ENCODE data around the gene CCDC6. TPM values are rescaled to one million over a fixed set of nuclear protein-coding genes. Genes with fewer than 3 reads are reported as not detected.

Gene CCDC6
- total RNA-seq, 4 donors from 2014 or later = 78.5 to 101 (median 92.1) TPM

DNA sequence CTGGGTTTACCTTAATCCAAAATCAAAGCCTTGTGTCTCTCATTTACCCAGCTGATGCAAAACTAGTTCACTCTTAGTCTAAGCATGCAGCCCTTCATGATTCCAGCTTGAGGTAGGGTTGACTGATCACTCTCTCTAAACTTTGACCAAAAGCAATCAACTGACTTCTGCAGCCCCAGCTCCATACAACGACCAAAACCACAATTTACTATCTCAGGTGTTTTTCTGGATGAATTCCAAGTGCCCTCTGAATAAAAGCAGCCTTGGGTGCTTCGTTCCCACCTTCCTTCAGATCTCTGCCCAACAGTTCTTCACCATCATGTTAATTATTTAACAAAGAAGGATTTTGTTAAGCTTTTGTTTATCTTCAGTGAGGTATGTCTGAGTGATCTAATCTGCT lies 62.6 kb downstream of the CCDC6 start:
- TF ChIP-seq POLR2A (IDR thresholded peaks at IDR 0.05) (no peak), POLR2AphosphoS5 (IDR thresholded peaks at IDR 0.05) (no peak), EP300 (IDR thresholded peaks at IDR 0.05) (no peak)
- TF ChIP-seq, protein P1, sequence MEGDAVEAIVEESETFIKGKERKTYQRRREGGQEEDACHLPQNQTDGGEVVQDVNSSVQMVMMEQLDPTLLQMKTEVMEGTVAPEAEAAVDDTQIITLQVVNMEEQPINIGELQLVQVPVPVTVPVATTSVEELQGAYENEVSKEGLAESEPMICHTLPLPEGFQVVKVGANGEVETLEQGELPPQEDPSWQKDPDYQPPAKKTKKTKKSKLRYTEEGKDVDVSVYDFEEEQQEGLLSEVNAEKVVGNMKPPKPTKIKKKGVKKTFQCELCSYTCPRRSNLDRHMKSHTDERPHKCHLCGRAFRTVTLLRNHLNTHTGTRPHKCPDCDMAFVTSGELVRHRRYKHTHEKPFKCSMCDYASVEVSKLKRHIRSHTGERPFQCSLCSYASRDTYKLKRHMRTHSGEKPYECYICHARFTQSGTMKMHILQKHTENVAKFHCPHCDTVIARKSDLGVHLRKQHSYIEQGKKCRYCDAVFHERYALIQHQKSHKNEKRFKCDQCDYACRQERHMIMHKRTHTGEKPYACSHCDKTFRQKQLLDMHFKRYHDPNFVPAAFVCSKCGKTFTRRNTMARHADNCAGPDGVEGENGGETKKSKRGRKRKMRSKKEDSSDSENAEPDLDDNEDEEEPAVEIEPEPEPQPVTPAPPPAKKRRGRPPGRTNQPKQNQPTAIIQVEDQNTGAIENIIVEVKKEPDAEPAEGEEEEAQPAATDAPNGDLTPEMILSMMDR (IDR thresholded peaks at IDR 0.05) = no peak
- peaks cover 34% of the 10 kb centered on the region for H3K36me3 ChIP-seq

DNA sequence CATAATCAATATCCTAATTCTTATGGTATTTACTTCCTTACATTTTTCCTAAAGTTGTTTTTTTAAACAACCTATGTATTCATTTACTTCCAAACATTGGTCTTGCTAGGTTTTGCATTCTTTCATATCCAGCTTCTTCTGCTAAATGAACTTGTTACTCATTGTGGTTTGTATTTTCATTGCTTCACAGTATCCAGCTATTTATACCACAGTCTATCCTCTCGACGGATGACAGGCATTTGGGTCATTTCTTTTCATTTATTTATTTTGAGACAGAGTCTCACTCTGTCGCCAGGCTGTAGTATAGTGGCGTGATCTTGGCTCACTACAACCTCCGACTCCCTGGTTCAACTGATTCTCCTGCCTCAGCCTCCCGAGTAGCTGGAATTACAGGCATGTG lies 66.8 kb downstream of the CCDC6 start:
- TF ChIP-seq EP300 (IDR thresholded peaks at IDR 0.05) = no peak
- TF ChIP-seq POLR2A (IDR thresholded peaks at IDR 0.05) = no peak
- TF ChIP-seq POLR2AphosphoS5 (IDR thresholded peaks at IDR 0.05) = no peak
- TF ChIP-seq, protein P1 (IDR thresholded peaks at IDR 0.05) = no peak
- H3K9me3 ChIP-seq = no peaks in the 10 kb centered on the region
- peaks cover 10% of the 10 kb centered on the region for H3K4me1 ChIP-seq
- no peak for DNase-seq (ENCODE audit: low spot score in 2 of 2)
- H3K36me3 ChIP-seq = peaks cover 8% of the 10 kb centered on the region
- 76% methylated on average over 6 of the region's 6 CpGs for WGBS
- H3K27me3 ChIP-seq = no peaks in the 10 kb centered on the region
- no peak overlapping the region for H3K4me3 ChIP-seq
- no peak overlapping the region for H3K27ac ChIP-seq

More for the DNA sequence above, 62.6 kb downstream of the CCDC6 start:
- DNase-seq (ENCODE audit: low spot score in 2 of 2) = no peak
- WGBS = 69% methylated on average over 2 of the region's 2 CpGs
- no peaks in the 10 kb centered on the region for H3K27me3 ChIP-seq
- peaks cover 4% of the 10 kb centered on the region for H3K4me1 ChIP-seq
- H3K9me3 ChIP-seq = no peaks in the 10 kb centered on the region
- no peak overlapping the region for H3K27ac ChIP-seq
- no peak overlapping the region for H3K4me3 ChIP-seq

DNA sequence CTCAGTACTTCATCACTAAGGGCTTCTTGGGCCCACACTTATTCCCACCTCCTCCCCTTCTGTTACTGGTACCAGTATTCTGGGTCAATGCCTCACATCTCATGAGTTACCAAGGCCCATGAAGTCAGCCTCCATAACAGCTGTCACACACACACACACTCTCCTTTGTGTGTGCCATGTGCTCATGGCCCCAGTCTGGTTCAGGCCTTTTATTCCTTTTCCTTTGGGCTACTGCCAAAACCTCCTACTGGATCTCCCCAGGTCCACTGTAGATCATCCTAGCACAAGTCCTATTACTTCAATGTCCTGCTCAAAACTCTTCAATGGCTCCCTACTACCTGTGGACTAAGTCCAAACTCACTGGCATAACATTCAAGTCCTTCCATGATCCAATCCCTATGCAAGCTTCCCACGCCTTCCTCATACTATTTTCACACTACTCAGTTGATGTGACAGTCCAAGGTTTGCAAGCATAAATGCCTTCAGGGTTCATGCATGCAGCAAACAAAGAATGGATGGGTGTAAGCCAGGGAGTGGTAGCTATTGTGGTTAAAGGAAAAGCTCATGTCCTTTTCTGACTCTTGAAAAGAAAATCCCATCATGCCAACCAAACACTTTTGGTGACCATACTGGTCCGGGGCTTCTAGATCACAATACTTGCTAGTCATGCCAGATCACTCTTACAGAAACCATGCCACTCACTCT lies 68.1 kb downstream of the CCDC6 start:
- Histone ChIP-seq H3K27me3 (no peaks in the 10 kb centered on the region), H3K4me3 (no peak overlapping the region), H3K36me3 (peaks cover 8% of the 10 kb centered on the region), H3K9me3 (no peaks in the 10 kb centered on the region), H3K27ac (no peak overlapping the region), H3K4me1 (peaks cover 15% of the 10 kb centered on the region)
- 76% methylated on average over 2 of the region's 2 CpGs for WGBS
- no peak for DNase-seq (ENCODE audit: low spot score in 2 of 2)
- TF ChIP-seq, protein P1 (IDR thresholded peaks at IDR 0.05) = no peak
- no peak for TF ChIP-seq EP300 (IDR thresholded peaks at IDR 0.05)
- TF ChIP-seq POLR2A (IDR thresholded peaks at IDR 0.05) = no peak
- TF ChIP-seq POLR2AphosphoS5 (IDR thresholded peaks at IDR 0.05) = no peak

DNA sequence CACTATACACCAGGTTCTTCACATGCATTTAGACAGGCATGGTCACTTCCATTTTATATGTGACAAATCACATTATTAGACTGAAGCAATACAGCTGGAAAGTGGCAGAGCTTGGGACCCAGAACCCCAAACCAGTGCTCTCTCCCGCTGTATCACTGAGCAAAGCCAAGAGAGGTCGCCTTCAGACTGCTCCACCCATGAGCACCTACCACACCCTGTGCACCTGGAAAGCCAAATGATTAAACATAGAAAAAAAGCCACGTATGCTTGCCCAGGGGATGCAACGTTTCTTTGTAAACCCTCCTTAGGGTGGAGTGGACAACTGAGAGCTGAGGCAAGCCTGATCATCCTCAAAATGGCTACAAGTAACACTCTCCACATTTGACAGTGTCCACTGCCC lies 72.5 kb downstream of the CCDC6 start:
- no peak for DNase-seq (ENCODE audit: low spot score in 2 of 2)
- TF ChIP-seq, protein P1 (IDR thresholded peaks at IDR 0.05) = no peak
- TF ChIP-seq EP300 (IDR thresholded peaks at IDR 0.05) (no peak), POLR2A (IDR thresholded peaks at IDR 0.05) (no peak), POLR2AphosphoS5 (IDR thresholded peaks at IDR 0.05) (no peak)
- Histone ChIP-seq H3K27me3 (no peaks in the 10 kb centered on the region), H3K9me3 (no peaks in the 10 kb centered on the region), H3K4me3 (no peak overlapping the region), H3K36me3 (peaks cover 14% of the 10 kb centered on the region), H3K27ac (no peak overlapping the region), H3K4me1 (peaks cover 19% of the 10 kb centered on the region)
- 50% methylated on average over 4 of the region's 4 CpGs for WGBS

DNA sequence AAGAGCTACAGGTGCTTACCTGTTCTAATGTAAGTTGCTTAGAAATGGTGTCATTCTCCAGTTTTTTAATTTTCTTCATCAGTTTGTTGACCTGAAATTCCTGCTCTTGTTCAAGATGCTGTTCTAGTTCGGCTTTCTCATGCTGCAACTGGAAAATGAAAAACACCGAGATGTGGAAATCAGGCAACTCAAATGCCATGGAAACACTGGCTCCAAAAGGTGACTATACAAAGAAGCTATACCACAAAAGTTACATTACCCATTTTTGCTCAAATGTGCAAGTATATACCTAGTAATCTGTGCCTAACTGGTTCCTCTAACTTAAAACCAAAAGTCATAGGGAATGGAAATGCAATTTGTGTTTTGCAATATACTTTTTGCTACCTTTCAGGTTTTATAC lies 73.8 kb downstream of the CCDC6 start:
- Histone ChIP-seq H3K27me3 (no peaks in the 10 kb centered on the region), H3K36me3 (peaks cover 14% of the 10 kb centered on the region), H3K9me3 (no peaks in the 10 kb centered on the region), H3K4me3 (no peak overlapping the region), H3K4me1 (peaks cover 9% of the 10 kb centered on the region), H3K27ac (no peak overlapping the region)
- 86% methylated on average over 2 of the region's 2 CpGs for WGBS
- TF ChIP-seq EP300 (IDR thresholded peaks at IDR 0.05) (no peak), POLR2A (IDR thresholded peaks at IDR 0.05) (no peak), POLR2AphosphoS5 (IDR thresholded peaks at IDR 0.05) (no peak)
- TF ChIP-seq, protein P1 (IDR thresholded peaks at IDR 0.05) = no peak
- DNase-seq (ENCODE audit: low spot score in 2 of 2) = no peak

Measured in suprapubic skin (tissue), 4 donors.